Suprapubic skin (tissue), 4 donors: Measurements from ENCODE around the gene CREB5. TPM values are rescaled to one million over a fixed set of nuclear protein-coding genes. Genes with fewer than 3 reads are reported as not detected.

Experiments used
- DNase-seq, 2 donors: peaks; one replicate each; pipeline ENCODE4 v3.0.0-alpha.2; 2019; ENCODE audit warnings: low spot score in 2 of 2
- H3K27ac ChIP-seq: fragments of 200-600 bp; sonication (generic); one replicate; pipeline ENCODE4 v1.5.1; 2019
- H3K27me3 ChIP-seq: fragments of 200-600 bp; sonication (generic); one replicate; pipeline ENCODE4 v1.5.1; 2019
- H3K36me3 ChIP-seq: fragments of 200-600 bp; sonication (generic); one replicate; pipeline ENCODE4 v1.5.1; 2019
- H3K4me1 ChIP-seq: fragments of 200-600 bp; sonication (generic); one replicate; pipeline ENCODE4 v1.5.1; 2019
- H3K4me3 ChIP-seq: fragments of 200-600 bp; sonication (generic); one replicate; pipeline ENCODE4 v1.5.1; 2019; ENCODE audit warnings: mild to moderate bottlenecking
- H3K9me3 ChIP-seq: fragments of 200-600 bp; sonication (generic); one replicate; pipeline ENCODE4 v1.5.1; 2019
- EP300 ChIP-seq: sonication (generic); formaldehyde crosslinking; IDR thresholded peaks from one replicate; pipeline ENCODE4 v1.6.1; 2017; ENCODE audit warnings: antibody characterized with exemption
- POLR2A ChIP-seq, 2 donors: fragments of 450-650 bp; IDR thresholded peaks; one replicate each; pipeline ENCODE4 v1.6.1; 2017; ENCODE audit warnings: antibody characterized with exemption in 2 of 2, mild to moderate bottlenecking in 2 of 2, moderate library complexity in 2 of 2
- POLR2AphosphoS5 ChIP-seq, 3 donors: sonication (generic); formaldehyde crosslinking; IDR thresholded peaks; one replicate each; pipeline ENCODE4 v1.6.1; 2017; ENCODE audit warnings: antibody characterized with exemption in 3 of 3
- WGBS: methylation state at CpG from one replicate; pipeline ENCODE4 v1.1.5; 2018; 5-methylcytosine and 5-hydroxymethylcytosine counted together
- total RNA-seq, 4 donors: library from RNA; depleted of rRNA; stranded (reverse); fragments of >200 nt; gene quantifications; one replicate each; pipeline ENCODE4 v1.1.0, GENCODE V29; 2016
- TF ChIP-seq, protein P1 (sequence below), 2 donors: fragments of 200-600 bp in 1 of 2; fragments of 450-650 bp in 1 of 2; sonication (generic) in 1 of 2; IDR thresholded peaks; one replicate each; pipeline ENCODE4 v1.5.1; 2016 to 2019; ENCODE audit warnings: antibody characterized with exemption in 2 of 2, mild to moderate bottlenecking in 1 of 2, moderate library complexity in 1 of 2

CREB5 gene
- total RNA-seq, 4 donors from 2014 or later, result 6.2 to 12.1 (median 10.0) TPM

DNA sequence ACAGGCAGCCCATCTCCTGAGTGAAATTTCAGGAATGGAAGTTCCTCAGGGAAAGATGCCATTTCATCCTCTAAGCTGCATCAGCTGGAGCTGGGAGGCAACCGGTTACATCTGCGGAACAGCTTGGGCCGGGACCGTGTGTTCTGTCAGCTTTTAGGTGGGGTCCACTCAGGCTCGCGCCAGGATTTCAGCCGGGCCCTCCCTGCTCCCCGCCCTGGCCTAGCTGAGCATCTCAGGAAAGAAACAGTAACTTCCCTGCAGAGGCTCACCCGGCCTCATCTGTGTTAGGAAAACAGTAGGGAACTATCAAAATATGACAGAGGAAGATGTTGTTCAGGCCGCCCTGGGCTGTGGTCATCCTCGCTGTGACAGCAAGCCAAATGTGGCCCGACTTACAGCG lies 435.4 kb downstream of the CREB5 start:
- Histone ChIP-seq H3K4me3 (no peak overlapping the region), H3K4me1 (no peaks in the 10 kb centered on the region), H3K9me3 (no peaks in the 10 kb centered on the region), H3K27me3 (peaks cover 6% of the 10 kb centered on the region), H3K27ac (peak overlapping the region; percentile 54), H3K36me3 (no peaks in the 10 kb centered on the region)
- TF ChIP-seq, protein P1, sequence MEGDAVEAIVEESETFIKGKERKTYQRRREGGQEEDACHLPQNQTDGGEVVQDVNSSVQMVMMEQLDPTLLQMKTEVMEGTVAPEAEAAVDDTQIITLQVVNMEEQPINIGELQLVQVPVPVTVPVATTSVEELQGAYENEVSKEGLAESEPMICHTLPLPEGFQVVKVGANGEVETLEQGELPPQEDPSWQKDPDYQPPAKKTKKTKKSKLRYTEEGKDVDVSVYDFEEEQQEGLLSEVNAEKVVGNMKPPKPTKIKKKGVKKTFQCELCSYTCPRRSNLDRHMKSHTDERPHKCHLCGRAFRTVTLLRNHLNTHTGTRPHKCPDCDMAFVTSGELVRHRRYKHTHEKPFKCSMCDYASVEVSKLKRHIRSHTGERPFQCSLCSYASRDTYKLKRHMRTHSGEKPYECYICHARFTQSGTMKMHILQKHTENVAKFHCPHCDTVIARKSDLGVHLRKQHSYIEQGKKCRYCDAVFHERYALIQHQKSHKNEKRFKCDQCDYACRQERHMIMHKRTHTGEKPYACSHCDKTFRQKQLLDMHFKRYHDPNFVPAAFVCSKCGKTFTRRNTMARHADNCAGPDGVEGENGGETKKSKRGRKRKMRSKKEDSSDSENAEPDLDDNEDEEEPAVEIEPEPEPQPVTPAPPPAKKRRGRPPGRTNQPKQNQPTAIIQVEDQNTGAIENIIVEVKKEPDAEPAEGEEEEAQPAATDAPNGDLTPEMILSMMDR (IDR thresholded peaks at IDR 0.05), result no peak
- TF ChIP-seq POLR2AphosphoS5 (IDR thresholded peaks at IDR 0.05) (no peak), EP300 (no peak), POLR2A (IDR thresholded peaks at IDR 0.05) (no peak)
- peak; percentile 75 to 88 for DNase-seq
- WGBS, result 57% methylated on average over 12 of the region's 13 CpGs

DNA sequence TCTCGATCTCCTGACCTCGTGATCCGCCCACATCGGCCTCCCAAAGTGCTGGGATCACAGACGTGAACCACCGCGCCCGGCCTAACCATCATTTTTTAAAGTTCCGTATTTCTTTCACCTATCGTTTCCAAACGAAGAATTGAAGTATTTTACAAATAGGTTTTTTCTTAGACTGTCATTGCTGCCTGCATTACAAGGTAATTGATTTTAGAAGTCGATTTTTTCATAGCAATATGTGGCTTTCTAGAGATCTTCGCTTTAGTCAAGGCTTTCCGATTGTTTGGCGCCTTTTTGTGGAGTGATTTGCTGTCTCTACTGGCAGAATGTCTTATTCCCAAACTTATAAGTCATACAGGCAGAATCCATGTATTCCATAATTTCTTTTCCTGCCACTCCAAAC lies 436.6 kb downstream of the CREB5 start:
- TF ChIP-seq POLR2A (IDR thresholded peaks at IDR 0.05) (no peak), POLR2AphosphoS5 (IDR thresholded peaks at IDR 0.05) (no peak), EP300 (no peak)
- TF ChIP-seq, protein P1 (IDR thresholded peaks at IDR 0.05), result no peak
- H3K27me3 ChIP-seq, result peaks cover 12% of the 10 kb centered on the region
- H3K27ac ChIP-seq, result no peak overlapping the region
- no peak overlapping the region for H3K4me3 ChIP-seq
- no peaks in the 10 kb centered on the region for H3K36me3 ChIP-seq
- peaks cover 4% of the 10 kb centered on the region for H3K4me1 ChIP-seq
- no peak for DNase-seq
- H3K9me3 ChIP-seq, result no peaks in the 10 kb centered on the region
- WGBS, result 94% methylated on average over 15 of the region's 15 CpGs

DNA sequence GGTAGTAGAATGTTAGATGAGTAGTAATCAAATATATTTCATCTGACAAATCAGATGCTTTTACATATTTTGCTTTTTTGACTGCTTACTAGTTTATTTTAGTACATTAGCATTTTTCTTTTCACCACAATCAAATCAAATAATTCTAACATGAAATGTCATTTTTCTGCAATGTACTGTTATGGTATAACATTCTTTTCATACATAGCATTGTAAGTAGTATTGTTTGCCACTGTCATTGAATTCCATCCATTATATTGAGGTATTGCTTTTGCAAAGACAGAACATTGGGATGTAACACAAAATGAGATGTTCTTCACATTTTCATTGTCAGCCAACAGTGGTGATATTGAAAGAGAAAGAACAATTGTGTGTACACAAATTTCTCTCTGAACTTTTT lies 438.4 kb downstream of the CREB5 start:
- peaks cover 12% of the 10 kb centered on the region for H3K27me3 ChIP-seq
- H3K27ac ChIP-seq, result no peak overlapping the region
- peaks cover 10% of the 10 kb centered on the region for H3K4me1 ChIP-seq
- no peak for TF ChIP-seq POLR2A (IDR thresholded peaks at IDR 0.05)
- no peak for TF ChIP-seq EP300
- TF ChIP-seq, protein P1 (IDR thresholded peaks at IDR 0.05), result no peak
- no peak for TF ChIP-seq POLR2AphosphoS5 (IDR thresholded peaks at IDR 0.05)
- no peak for DNase-seq
- H3K4me3 ChIP-seq, result no peak overlapping the region
- H3K36me3 ChIP-seq, result no peaks in the 10 kb centered on the region
- H3K9me3 ChIP-seq, result no peaks in the 10 kb centered on the region

DNA sequence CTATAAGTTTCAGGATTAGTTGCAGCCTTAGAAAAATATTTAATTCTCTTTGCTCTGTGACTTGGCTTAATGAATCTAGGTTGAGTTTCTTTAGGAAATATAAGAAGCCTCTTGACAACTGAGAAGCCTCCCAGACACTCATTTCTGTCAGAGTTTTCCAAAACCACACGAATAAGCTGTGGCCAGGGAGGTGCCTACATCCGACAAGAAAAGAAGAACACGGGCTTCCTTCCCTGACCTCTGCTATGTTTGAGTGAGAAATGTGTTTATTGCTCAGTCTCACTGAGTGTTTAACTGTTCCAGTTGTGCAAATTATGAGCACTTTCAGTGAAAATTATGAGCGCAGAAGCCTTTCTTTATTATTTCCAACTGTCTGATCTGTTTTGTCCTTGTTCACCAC lies 440.8 kb downstream of the CREB5 start:
- Histone ChIP-seq H3K36me3 (no peaks in the 10 kb centered on the region), H3K4me3 (peak overlapping the region; percentile 44), H3K27ac (no peak overlapping the region), H3K9me3 (no peaks in the 10 kb centered on the region), H3K27me3 (peaks cover 12% of the 10 kb centered on the region), H3K4me1 (peaks cover 10% of the 10 kb centered on the region)
- no peak for TF ChIP-seq POLR2A (IDR thresholded peaks at IDR 0.05)
- 33% methylated on average over 4 of the region's 4 CpGs for WGBS
- DNase-seq, result no peak

DNA sequence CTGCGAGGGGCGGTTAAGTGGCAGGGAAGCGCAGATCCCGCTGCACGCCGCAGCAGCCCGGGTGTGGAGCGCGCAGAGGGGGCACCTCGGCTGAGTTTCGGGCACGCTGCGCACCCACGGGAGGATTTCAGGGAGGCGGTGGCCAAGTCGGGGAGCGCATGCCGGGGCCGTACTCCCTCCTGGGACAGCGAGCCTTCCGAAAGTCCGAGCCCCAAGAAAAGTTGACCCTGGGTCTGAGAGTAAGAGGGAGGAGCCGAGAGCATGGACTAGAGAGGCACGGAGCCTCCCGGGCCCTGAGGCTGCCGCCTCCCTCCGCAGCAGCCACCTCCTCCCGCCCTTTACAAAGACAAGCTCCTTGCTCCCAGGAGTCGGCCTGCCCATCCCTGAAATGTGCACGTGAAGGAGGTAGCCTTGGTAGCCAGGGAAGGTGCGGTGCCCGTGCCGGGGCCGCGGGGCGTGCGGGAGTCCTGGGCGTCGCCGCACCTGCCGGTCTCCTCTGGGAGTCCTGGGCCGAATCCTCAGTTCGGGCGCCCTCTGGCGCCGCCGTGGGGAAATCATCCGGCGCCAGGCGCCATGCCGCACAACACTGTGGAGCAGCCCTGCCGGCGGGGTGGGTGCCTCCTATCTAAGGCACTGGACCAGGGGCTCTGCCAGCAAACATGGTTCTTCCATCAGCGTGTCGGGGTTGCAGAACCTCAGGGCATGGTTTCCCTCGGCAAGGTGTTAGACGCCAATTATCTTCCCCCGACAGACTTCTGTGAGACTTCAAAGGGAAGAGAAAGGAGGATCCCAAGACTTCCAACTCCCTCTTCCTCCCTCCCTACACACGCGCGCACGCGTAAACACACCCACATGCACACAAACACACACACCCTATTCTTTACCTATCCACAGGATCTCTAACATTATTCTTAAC lies 441.8 kb downstream of the CREB5 start:
- Histone ChIP-seq H3K4me1 (peaks cover 10% of the 10 kb centered on the region), H3K27ac (no peak overlapping the region), H3K27me3 (peaks cover 12% of the 10 kb centered on the region), H3K9me3 (no peaks in the 10 kb centered on the region), H3K36me3 (no peaks in the 10 kb centered on the region), H3K4me3 (peak overlapping the region; percentile 44)
- peak; percentile 83 to 87 for DNase-seq
- 14% methylated on average over 17 of the region's 63 CpGs for WGBS
- no peak for TF ChIP-seq POLR2A (IDR thresholded peaks at IDR 0.05)
- TF ChIP-seq, protein P1 (IDR thresholded peaks at IDR 0.05), result peak; percentile 73 to 84
